ENCODE data around the gene RERE.

RERE gene

DNA sequence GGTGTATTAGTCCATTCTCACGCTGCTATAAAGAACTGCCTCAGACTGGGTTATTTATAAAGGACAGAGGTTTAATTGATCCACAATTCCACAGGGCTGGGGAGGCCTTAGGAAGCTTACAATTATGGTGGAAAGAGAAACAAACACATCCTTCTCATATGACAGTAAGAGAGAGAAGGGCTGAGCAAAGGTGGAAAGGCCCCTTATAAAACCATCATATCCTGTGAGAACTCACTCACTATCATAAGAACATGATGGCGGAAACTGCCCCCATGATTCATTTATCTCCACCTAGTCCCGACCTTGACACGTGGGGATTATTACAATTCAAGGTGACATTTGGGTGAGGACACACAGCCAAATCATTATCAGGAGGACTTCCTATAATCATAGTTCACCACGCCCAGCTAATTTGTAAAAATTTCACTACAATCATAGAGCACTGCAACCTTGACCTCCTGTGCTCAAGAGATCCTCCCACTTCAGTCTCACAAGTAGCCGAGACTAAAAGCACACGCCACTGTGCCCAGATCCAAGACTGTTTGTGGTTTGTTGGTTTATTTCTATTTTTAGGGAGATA is 164.9 kb downstream of the RERE start:
- Mint-ChIP-seq H3K27ac (ENCODE audit: low read depth) (peak overlapping the region; percentile 58), H3K27me3 (no peaks in the 10 kb centered on the region), H3K36me3 (ENCODE audit: insufficient read depth) (peaks cover 5% of the 10 kb centered on the region), H3K4me3 (peak overlapping the region; percentile 48), H3K4me1 (peaks cover 16% of the 10 kb centered on the region), H3K9me3 (no peaks in the 10 kb centered on the region)
- ATAC-seq (replicated peaks; ENCODE audit: extremely low read depth, poor library complexity, severe bottlenecking) (peak; percentile 78), DNase-seq (ENCODE audit: low spot score in 2 of 2) (no peak)

GRCh38 chr1:8651962-8652361 is 165.5 kb downstream of the RERE start:
- H3K4me3 Mint-ChIP-seq = peak overlapping the region; percentile 48

DNA sequence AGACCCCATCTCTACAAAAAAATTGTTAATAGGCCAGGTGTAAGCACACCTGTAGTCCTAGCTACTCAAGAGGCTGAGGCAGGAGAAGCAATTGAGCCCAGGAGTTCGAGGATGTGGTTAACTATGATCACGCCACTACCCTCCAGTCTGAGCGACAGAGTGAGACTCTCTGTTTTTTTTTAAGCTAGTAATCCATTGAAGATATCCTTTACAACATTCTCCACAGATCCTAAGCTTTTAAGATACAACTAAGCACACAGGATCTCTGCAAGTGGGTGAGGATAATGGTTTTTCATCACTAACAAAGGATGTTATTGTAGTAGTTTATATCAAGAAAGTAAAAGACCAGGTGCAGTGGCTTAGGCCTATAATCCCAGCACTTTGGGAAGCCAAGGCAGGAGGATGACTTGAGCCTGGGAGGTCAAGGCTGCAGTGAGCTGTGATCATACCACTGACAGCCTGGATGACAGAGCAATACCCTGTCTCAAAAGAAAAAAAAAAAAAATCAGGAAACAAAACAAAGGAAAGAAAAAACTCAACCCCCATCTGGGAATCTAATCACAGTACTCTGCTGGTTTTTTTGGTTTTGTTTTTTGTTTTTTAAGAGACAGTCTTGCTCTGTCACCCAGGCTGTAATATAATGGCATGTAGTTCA is 166.1 kb downstream of the RERE start:
- peak; percentile 63 for ATAC-seq (replicated peaks; ENCODE audit: extremely low read depth, poor library complexity, severe bottlenecking)
- Mint-ChIP-seq H3K9me3 (no peaks in the 10 kb centered on the region), H3K4me1 (peaks cover 16% of the 10 kb centered on the region), H3K4me3 (no peak overlapping the region), H3K27me3 (no peaks in the 10 kb centered on the region), H3K27ac (ENCODE audit: low read depth) (peak overlapping the region; percentile 46), H3K36me3 (ENCODE audit: insufficient read depth) (peaks cover 3% of the 10 kb centered on the region)
- no peak for DNase-seq (ENCODE audit: low spot score in 2 of 2)

More at GRCh38 chr1:8651962-8652361, 165.5 kb downstream of the RERE start:
- DNase-seq (ENCODE audit: low spot score in 2 of 2) (no peak), ATAC-seq (replicated peaks; ENCODE audit: extremely low read depth, poor library complexity, severe bottlenecking) (no peak)
- H3K9me3 Mint-ChIP-seq = no peaks in the 10 kb centered on the region
- no peaks in the 10 kb centered on the region for H3K27me3 Mint-ChIP-seq
- peak overlapping the region; percentile 58 for H3K27ac Mint-ChIP-seq (ENCODE audit: low read depth)
- H3K4me1 Mint-ChIP-seq = peaks cover 16% of the 10 kb centered on the region
- peaks cover 5% of the 10 kb centered on the region for H3K36me3 Mint-ChIP-seq (ENCODE audit: insufficient read depth)

DNA sequence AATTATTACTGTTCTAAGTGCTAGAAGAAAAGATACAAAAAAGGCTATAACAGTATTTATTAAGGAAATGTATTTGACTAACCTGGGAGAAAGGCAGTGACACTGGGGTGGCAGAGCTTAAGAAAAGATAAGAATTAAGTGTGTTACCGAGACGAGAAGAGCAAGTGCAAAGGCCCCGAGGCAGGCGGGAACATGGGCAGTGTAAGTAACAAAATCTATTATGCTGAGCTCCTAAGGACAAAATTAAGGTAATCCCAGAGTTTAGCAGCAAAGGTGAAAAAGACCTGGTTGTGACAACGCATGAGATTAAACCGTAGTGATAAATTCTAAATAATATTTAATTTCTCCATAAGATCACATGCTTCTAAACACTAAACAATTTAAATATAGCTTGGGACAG is 167.6 kb downstream of the RERE start:
- Mint-ChIP-seq H3K27ac (ENCODE audit: low read depth) (no peak overlapping the region), H3K4me1 (peaks cover 16% of the 10 kb centered on the region), H3K36me3 (ENCODE audit: insufficient read depth) (no peaks in the 10 kb centered on the region), H3K4me3 (no peak overlapping the region), H3K9me3 (no peaks in the 10 kb centered on the region), H3K27me3 (no peaks in the 10 kb centered on the region)
- ATAC-seq (replicated peaks; ENCODE audit: extremely low read depth, poor library complexity, severe bottlenecking) (no peak), DNase-seq (ENCODE audit: low spot score in 2 of 2) (no peak)

- no peaks in the 10 kb centered on the region for H3K9me3 Mint-ChIP-seq
- peaks cover 16% of the 10 kb centered on the region for H3K4me1 Mint-ChIP-seq
- no peaks in the 10 kb centered on the region for H3K27me3 Mint-ChIP-seq
- H3K27ac Mint-ChIP-seq (ENCODE audit: low read depth) = no peak overlapping the region
- DNase-seq (ENCODE audit: low spot score in 2 of 2) (no peak), ATAC-seq (replicated peaks; ENCODE audit: extremely low read depth, poor library complexity, severe bottlenecking) (no peak)
- H3K36me3 Mint-ChIP-seq (ENCODE audit: insufficient read depth) = no peaks in the 10 kb centered on the region
- no peak overlapping the region for H3K4me3 Mint-ChIP-seq
Observed at GRCh38 chr1:8649027-8649426, 168.4 kb downstream of the RERE start.

DNA sequence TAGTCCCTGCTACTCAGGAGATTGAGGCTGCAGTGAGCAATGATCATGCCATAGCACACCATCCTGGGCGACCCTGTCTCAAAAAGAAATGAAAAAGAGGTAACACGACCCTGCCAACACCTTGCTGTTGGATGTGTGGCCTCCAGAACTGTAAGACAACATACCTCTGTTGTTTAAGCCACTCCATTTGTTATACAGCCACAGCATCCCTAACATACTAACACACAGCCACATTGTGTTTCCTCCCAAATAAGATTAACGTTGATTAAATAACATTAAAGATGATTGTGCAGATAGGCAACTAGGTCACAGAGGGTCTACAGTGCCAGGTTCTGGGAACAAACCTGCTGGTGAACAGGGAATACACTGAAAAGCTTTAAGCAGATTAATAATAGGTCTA is 170.4 kb downstream of the RERE start:
- no peaks in the 10 kb centered on the region for H3K36me3 Mint-ChIP-seq (ENCODE audit: insufficient read depth)
- no peaks in the 10 kb centered on the region for H3K27me3 Mint-ChIP-seq
- H3K4me3 Mint-ChIP-seq = no peak overlapping the region
- ATAC-seq (replicated peaks; ENCODE audit: extremely low read depth, poor library complexity, severe bottlenecking) (no peak), DNase-seq (ENCODE audit: low spot score in 2 of 2) (no peak)
- no peaks in the 10 kb centered on the region for H3K9me3 Mint-ChIP-seq
- peaks cover 11% of the 10 kb centered on the region for H3K4me1 Mint-ChIP-seq
- H3K27ac Mint-ChIP-seq (ENCODE audit: low read depth) = no peak overlapping the region

DNA sequence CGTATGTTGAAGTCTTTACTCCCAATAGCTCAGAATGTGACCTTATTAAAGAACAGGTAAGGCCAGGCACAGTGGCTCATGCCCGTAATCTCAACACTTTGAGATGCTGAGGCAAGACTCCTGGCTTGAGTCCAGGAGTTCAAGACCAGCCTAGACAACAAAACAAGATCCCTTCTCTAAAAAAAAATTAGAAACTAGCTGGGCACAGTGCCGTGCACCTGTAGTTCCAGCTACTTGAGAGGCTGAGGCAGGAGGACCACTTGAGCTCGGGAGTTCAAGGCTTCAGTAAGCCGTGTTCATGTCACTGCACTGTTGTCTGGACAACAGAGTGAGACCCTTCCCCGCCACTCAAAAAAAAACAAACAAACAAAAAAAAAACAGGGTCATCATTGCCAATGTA is 171.3 kb downstream of the RERE start:
- peaks cover 3% of the 10 kb centered on the region for H3K4me1 Mint-ChIP-seq
- ATAC-seq (replicated peaks; ENCODE audit: extremely low read depth, poor library complexity, severe bottlenecking) = no peak
- no peak overlapping the region for H3K4me3 Mint-ChIP-seq
- no peaks in the 10 kb centered on the region for H3K27me3 Mint-ChIP-seq
- no peak overlapping the region for H3K27ac Mint-ChIP-seq (ENCODE audit: low read depth)
- no peaks in the 10 kb centered on the region for H3K9me3 Mint-ChIP-seq
- DNase-seq (ENCODE audit: low spot score in 2 of 2) = no peak
- H3K36me3 Mint-ChIP-seq (ENCODE audit: insufficient read depth) = no peaks in the 10 kb centered on the region

DNA sequence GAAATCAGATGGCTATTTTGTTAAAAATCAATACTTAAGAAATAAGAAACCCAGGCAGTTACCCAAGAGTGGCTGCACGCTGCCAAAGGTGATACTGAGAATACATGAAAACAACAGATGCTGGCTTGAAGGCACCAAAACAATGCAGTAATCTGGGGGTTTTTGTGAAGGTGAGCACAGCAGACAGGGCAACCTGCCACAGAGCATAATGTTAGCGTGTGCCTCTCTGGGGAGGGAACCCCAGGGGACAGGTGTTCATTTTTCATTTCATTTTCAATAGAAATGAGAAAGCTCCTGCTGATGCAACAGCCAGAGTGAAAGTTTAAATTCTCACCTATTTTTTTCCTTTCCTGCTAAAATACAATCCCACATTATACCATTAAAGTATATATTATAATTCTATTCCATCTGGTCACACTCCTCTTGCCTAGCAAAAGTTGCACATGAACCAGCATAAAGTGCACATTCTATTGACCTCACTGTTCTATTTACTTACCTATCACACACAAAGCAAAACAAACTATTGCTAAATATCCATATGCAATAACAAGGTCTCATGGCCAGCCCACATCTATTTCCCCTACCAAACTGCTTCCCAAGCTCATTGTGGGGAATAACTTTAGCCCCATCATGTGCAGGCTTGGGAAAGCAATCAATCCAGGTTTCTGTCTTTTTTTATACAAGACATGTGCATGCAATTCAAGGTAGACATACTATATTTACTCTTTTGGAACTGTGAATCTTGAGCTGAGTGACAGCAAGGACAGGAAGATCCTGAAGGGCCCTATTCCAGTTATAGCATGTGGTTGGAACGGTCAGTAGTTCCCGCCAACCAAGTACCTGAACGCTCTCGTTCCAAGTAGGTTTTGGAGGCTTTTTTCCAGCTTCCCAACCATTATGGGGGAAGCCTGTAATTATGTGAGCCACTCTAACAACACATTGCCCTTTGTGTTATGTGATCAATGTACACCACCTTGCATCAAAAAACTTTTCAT is 173.6 kb downstream of the RERE start:
- DNase-seq (ENCODE audit: low spot score in 2 of 2) (no peak), ATAC-seq (replicated peaks; ENCODE audit: extremely low read depth, poor library complexity, severe bottlenecking) (no peak)
- H3K27me3 Mint-ChIP-seq = no peaks in the 10 kb centered on the region
- H3K27ac Mint-ChIP-seq (ENCODE audit: low read depth) = no peak overlapping the region
- H3K36me3 Mint-ChIP-seq (ENCODE audit: insufficient read depth) = no peaks in the 10 kb centered on the region
- H3K4me3 Mint-ChIP-seq = no peak overlapping the region
- H3K4me1 Mint-ChIP-seq = no peaks in the 10 kb centered on the region
- H3K9me3 Mint-ChIP-seq = no peaks in the 10 kb centered on the region

GRCh38 chr1:8642114-8642513 is 175.3 kb downstream of the RERE start:
- no peak for ATAC-seq (replicated peaks; ENCODE audit: extremely low read depth, poor library complexity, severe bottlenecking)
- Mint-ChIP-seq H3K36me3 (ENCODE audit: insufficient read depth) (no peaks in the 10 kb centered on the region), H3K27me3 (no peaks in the 10 kb centered on the region), H3K4me3 (no peak overlapping the region), H3K9me3 (no peaks in the 10 kb centered on the region), H3K27ac (ENCODE audit: low read depth) (no peak overlapping the region), H3K4me1 (no peaks in the 10 kb centered on the region)
- no peak for DNase-seq (ENCODE audit: low spot score in 2 of 2)

GRCh38 chr1:8641377-8641997 is 176.0 kb downstream of the RERE start:
- H3K27me3 Mint-ChIP-seq = no peaks in the 10 kb centered on the region
- no peaks in the 10 kb centered on the region for H3K9me3 Mint-ChIP-seq
- H3K4me3 Mint-ChIP-seq = no peak overlapping the region
- no peak for DNase-seq (ENCODE audit: low spot score in 2 of 2)
- no peaks in the 10 kb centered on the region for H3K4me1 Mint-ChIP-seq
- H3K27ac Mint-ChIP-seq (ENCODE audit: low read depth) = no peak overlapping the region
- no peaks in the 10 kb centered on the region for H3K36me3 Mint-ChIP-seq (ENCODE audit: insufficient read depth)
- ATAC-seq (replicated peaks; ENCODE audit: extremely low read depth, poor library complexity, severe bottlenecking) = no peak

GRCh38 chr1:8640950-8641349 is 176.5 kb downstream of the RERE start:
- ATAC-seq (replicated peaks; ENCODE audit: extremely low read depth, poor library complexity, severe bottlenecking) (no peak), DNase-seq (ENCODE audit: low spot score in 2 of 2) (no peak)
- Mint-ChIP-seq H3K27ac (ENCODE audit: low read depth) (no peak overlapping the region), H3K4me3 (no peak overlapping the region), H3K4me1 (no peaks in the 10 kb centered on the region), H3K27me3 (no peaks in the 10 kb centered on the region), H3K36me3 (ENCODE audit: insufficient read depth) (no peaks in the 10 kb centered on the region), H3K9me3 (no peaks in the 10 kb centered on the region)

DNA sequence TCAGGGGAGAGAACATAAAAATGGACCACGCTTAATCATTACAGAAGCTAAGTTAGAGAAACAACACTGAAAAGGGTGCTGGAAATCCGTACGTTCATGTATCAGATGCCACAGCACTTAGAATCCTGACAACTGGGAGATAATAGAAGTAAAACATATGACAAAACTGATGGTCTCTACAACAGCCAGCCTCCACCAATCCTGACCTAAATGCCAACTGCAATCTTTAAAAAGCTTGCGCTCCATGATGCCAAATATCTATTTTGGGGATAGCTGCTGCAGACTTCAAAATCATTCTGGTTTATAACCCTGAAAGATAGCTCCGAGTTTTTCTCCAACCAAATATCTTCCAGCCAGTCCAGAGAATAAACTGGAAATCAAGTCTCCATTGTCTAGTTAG is 178.3 kb downstream of the RERE start:
- no peaks in the 10 kb centered on the region for H3K9me3 Mint-ChIP-seq
- no peak overlapping the region for H3K4me3 Mint-ChIP-seq
- H3K27me3 Mint-ChIP-seq = no peaks in the 10 kb centered on the region
- ATAC-seq (replicated peaks; ENCODE audit: extremely low read depth, poor library complexity, severe bottlenecking) = no peak
- no peaks in the 10 kb centered on the region for H3K4me1 Mint-ChIP-seq
- no peak for DNase-seq (ENCODE audit: low spot score in 2 of 2)
- H3K36me3 Mint-ChIP-seq (ENCODE audit: insufficient read depth) = no peaks in the 10 kb centered on the region
- H3K27ac Mint-ChIP-seq (ENCODE audit: low read depth) = no peak overlapping the region

All from central memory CD8-positive, alpha-beta T cell (primary cell).